ENCODE data around the gene ACAN. TPM values are rescaled to one million over a fixed set of nuclear protein-coding genes. Genes with fewer than 3 reads are reported as not detected.

The ACAN gene
- polyA plus RNA-seq, 1 of the 3 experiments (the other 2 are of a cell fraction): not detected

DNA sequence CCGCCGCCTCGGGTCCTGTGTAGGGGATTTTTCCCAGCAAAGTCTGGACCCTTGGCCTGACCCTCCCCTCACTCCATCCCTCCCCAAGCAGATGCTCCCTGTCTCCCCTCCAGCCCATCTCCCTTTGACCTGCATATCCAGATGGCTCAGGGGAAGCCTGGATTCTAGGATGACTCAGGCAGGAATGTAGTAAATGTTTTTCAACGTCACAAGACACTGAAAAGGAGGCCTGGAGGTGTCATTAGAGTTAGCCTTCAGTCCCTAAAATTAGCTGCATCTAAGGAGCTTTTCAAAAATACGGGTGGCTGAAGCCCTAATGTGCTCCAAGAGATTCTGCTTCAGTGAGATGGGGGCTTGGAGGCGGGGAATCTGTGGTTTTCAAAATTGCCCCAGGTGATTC, 7.2 kb downstream of the ACAN start:
- POLR2A ChIA-PET: no interaction called here

More for the DNA sequence above, 7.2 kb downstream of the ACAN start:
- CTCF ChIA-PET: interaction anchor here (0.6 to 1.4 kb wide), 3 partner anchors 27 to 87 kb away, joined by 3 to 4 read pairs (median 3); no protein-coding TSS in a partner anchor
- Histone ChIP-seq H3K9me2 (no peaks in the 10 kb centered on the region), H3K36me3 (replicated peaks in 1 of 2; ENCODE audit: control insufficient read depth in 1 of 2, insufficient read depth in 2 of 2, low read length in 1 of 2) (no peaks in the 10 kb centered on the region), H4K20me1 (ENCODE audit: insufficient read depth) (no peaks in the 10 kb centered on the region), H3K4me1 (ENCODE audit: control insufficient read depth in 1 of 2, insufficient read depth in 2 of 2, low read depth in 1 of 2, low read length in 1 of 2) (no peaks in the 10 kb centered on the region; a peak in 1 of 4 replicates), H3K4me3 (ENCODE audit: low read depth in 2 of 2, low read length in 1 of 2) (no peak overlapping the region), H3K9me3 (no peaks in the 10 kb centered on the region), H3K79me2 (ENCODE audit: insufficient read depth) (no peaks in the 10 kb centered on the region), H3K27me3 (ENCODE audit: insufficient read depth) (no peaks in the 10 kb centered on the region; the same call in 1 of the 2 replicates), H3K27ac (ENCODE audit: low read depth in 2 of 2, low read length in 1 of 2) (no peak overlapping the region), H3K9ac (no peak overlapping the region), H3F3A (replicated peaks; ENCODE audit: insufficient read depth) (no peaks in the 10 kb centered on the region), H3K4me2 (no peak overlapping the region), H2AFZ (ENCODE audit: low read depth) (no peak overlapping the region)
- 51% methylated on average over 6 of the region's 6 CpGs for WGBS (ENCODE audit: low lambda C conversion rate)
- DNase-seq: no peak
- TF ChIP-seq FOXM1 (IDR thresholded peaks at IDR 0.05; ENCODE audit: low read depth) (no peak), MXI1 (IDR thresholded peaks at IDR 0.05; ENCODE audit: low read depth, low read length) (no peak), FOXJ3 (CRISPR knock-in tag; IDR thresholded peaks at IDR 0.05) (no peak), SMC3 (IDR thresholded peaks at IDR 0.05; ENCODE audit: low read depth, low read length) (no peak), YY1 (IDR thresholded peaks at IDR 0.05; ENCODE audit: low read depth) (no peak), RFX5 (IDR thresholded peaks at IDR 0.05; ENCODE audit: low read length) (no peak), EP300 (IDR thresholded peaks at IDR 0.05; ENCODE audit: borderline replicate concordance in 1 of 2, low read depth in 1 of 2, low read length in 1 of 2) (no peak), GATA2 (CRISPR knock-in tag; IDR thresholded peaks at IDR 0.05) (no peak), ELF1 (IDR thresholded peaks at IDR 0.05) (no peak), EZH2phosphoT487 (IDR thresholded peaks at IDR 0.05; ENCODE audit: borderline replicate concordance, low read depth) (no peak), GABPA (IDR thresholded peaks at IDR 0.05; ENCODE audit: low read depth) (no peak)
- TF ChIP-seq, protein P1, sequence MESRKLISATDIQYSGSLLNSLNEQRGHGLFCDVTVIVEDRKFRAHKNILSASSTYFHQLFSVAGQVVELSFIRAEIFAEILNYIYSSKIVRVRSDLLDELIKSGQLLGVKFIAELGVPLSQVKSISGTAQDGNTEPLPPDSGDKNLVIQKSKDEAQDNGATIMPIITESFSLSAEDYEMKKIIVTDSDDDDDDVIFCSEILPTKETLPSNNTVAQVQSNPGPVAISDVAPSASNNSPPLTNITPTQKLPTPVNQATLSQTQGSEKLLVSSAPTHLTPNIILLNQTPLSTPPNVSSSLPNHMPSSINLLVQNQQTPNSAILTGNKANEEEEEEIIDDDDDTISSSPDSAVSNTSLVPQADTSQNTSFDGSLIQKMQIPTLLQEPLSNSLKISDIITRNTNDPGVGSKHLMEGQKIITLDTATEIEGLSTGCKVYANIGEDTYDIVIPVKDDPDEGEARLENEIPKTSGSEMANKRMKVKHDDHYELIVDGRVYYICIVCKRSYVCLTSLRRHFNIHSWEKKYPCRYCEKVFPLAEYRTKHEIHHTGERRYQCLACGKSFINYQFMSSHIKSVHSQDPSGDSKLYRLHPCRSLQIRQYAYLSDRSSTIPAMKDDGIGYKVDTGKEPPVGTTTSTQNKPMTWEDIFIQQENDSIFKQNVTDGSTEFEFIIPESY (IDR thresholded peaks at IDR 0.05; ENCODE audit: borderline replicate concordance, low read depth): no peak
- TF ChIP-seq, protein P2, sequence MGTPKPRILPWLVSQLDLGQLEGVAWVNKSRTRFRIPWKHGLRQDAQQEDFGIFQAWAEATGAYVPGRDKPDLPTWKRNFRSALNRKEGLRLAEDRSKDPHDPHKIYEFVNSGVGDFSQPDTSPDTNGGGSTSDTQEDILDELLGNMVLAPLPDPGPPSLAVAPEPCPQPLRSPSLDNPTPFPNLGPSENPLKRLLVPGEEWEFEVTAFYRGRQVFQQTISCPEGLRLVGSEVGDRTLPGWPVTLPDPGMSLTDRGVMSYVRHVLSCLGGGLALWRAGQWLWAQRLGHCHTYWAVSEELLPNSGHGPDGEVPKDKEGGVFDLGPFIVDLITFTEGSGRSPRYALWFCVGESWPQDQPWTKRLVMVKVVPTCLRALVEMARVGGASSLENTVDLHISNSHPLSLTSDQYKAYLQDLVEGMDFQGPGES (IDR thresholded peaks at IDR 0.05; ENCODE audit: low read depth, low read length): no peak
- TF ChIP-seq, protein P3, sequence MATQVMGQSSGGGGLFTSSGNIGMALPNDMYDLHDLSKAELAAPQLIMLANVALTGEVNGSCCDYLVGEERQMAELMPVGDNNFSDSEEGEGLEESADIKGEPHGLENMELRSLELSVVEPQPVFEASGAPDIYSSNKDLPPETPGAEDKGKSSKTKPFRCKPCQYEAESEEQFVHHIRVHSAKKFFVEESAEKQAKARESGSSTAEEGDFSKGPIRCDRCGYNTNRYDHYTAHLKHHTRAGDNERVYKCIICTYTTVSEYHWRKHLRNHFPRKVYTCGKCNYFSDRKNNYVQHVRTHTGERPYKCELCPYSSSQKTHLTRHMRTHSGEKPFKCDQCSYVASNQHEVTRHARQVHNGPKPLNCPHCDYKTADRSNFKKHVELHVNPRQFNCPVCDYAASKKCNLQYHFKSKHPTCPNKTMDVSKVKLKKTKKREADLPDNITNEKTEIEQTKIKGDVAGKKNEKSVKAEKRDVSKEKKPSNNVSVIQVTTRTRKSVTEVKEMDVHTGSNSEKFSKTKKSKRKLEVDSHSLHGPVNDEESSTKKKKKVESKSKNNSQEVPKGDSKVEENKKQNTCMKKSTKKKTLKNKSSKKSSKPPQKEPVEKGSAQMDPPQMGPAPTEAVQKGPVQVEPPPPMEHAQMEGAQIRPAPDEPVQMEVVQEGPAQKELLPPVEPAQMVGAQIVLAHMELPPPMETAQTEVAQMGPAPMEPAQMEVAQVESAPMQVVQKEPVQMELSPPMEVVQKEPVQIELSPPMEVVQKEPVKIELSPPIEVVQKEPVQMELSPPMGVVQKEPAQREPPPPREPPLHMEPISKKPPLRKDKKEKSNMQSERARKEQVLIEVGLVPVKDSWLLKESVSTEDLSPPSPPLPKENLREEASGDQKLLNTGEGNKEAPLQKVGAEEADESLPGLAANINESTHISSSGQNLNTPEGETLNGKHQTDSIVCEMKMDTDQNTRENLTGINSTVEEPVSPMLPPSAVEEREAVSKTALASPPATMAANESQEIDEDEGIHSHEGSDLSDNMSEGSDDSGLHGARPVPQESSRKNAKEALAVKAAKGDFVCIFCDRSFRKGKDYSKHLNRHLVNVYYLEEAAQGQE (IDR thresholded peaks at IDR 0.05; ENCODE audit: low read depth, low read length): no peak
- TF ChIP-seq, protein P4, sequence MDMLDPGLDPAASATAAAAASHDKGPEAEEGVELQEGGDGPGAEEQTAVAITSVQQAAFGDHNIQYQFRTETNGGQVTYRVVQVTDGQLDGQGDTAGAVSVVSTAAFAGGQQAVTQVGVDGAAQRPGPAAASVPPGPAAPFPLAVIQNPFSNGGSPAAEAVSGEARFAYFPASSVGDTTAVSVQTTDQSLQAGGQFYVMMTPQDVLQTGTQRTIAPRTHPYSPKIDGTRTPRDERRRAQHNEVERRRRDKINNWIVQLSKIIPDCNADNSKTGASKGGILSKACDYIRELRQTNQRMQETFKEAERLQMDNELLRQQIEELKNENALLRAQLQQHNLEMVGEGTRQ (IDR thresholded peaks at IDR 0.05; ENCODE audit: borderline replicate concordance, low read depth, low read length): no peak
- TF ChIP-seq, protein P5, sequence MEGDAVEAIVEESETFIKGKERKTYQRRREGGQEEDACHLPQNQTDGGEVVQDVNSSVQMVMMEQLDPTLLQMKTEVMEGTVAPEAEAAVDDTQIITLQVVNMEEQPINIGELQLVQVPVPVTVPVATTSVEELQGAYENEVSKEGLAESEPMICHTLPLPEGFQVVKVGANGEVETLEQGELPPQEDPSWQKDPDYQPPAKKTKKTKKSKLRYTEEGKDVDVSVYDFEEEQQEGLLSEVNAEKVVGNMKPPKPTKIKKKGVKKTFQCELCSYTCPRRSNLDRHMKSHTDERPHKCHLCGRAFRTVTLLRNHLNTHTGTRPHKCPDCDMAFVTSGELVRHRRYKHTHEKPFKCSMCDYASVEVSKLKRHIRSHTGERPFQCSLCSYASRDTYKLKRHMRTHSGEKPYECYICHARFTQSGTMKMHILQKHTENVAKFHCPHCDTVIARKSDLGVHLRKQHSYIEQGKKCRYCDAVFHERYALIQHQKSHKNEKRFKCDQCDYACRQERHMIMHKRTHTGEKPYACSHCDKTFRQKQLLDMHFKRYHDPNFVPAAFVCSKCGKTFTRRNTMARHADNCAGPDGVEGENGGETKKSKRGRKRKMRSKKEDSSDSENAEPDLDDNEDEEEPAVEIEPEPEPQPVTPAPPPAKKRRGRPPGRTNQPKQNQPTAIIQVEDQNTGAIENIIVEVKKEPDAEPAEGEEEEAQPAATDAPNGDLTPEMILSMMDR (IDR thresholded peaks at IDR 0.05): no peak

Data from SK-N-SH (cell line).